ENCODE measurements around the gene SEM1. TPM values are rescaled to one million over a fixed set of nuclear protein-coding genes. Genes with fewer than 3 reads are reported as not detected.

The SEM1 gene
- polyA plus RNA-seq, 1 experiment, result 153 TPM

- TF ChIP-seq CTCF (IDR thresholded peaks at IDR 0.05; ENCODE audit: low read depth, low read length), result no peak
- H3K27me3 ChIP-seq (ENCODE audit: control insufficient read depth, insufficient read depth, low read length), result no peaks in the 10 kb centered on the region
- no peak for DNase-seq (ENCODE audit: low read depth, low spot score)
- CTCF ChIA-PET, result no interaction called here
- no peak overlapping the region for H3K27ac ChIP-seq (ENCODE audit: low read depth, low read length)
- no peaks in the 10 kb centered on the region for H3K9me3 ChIP-seq (ENCODE audit: control insufficient read depth, insufficient read depth, low read length)
- POLR2A ChIA-PET, result no interaction called here
- H3K4me3 ChIP-seq (ENCODE audit: low read depth, low read length), result no peak overlapping the region
Measured at GRCh38 chr7:96658022-96658412, 51.6 kb downstream of the SEM1 start.

GRCh38 chr7:96657347-96658021 is 52.2 kb downstream of the SEM1 start:
- no peaks in the 10 kb centered on the region for H3K27me3 ChIP-seq (ENCODE audit: control insufficient read depth, insufficient read depth, low read length)
- DNase-seq (ENCODE audit: low read depth, low spot score), result no peak
- H3K9me3 ChIP-seq (ENCODE audit: control insufficient read depth, insufficient read depth, low read length), result no peaks in the 10 kb centered on the region
- ChIA-PET CTCF (no interaction called here), POLR2A (no interaction called here)
- no peak overlapping the region for H3K27ac ChIP-seq (ENCODE audit: low read depth, low read length)
- no peak overlapping the region for H3K4me3 ChIP-seq (ENCODE audit: low read depth, low read length)
- TF ChIP-seq CTCF (IDR thresholded peaks at IDR 0.05; ENCODE audit: low read depth, low read length), result no peak

GRCh38 chr7:96655956-96656355 is 53.7 kb downstream of the SEM1 start:
- Histone ChIP-seq H3K9me3 (ENCODE audit: control insufficient read depth, insufficient read depth, low read length) (no peaks in the 10 kb centered on the region), H3K27ac (ENCODE audit: low read depth, low read length) (no peak overlapping the region), H3K27me3 (ENCODE audit: control insufficient read depth, insufficient read depth, low read length) (no peaks in the 10 kb centered on the region), H3K4me3 (ENCODE audit: low read depth, low read length) (no peak overlapping the region)
- CTCF ChIA-PET, result no interaction called here
- POLR2A ChIA-PET, result no interaction called here
- no peak for DNase-seq (ENCODE audit: low read depth, low spot score)
- no peak for TF ChIP-seq CTCF (IDR thresholded peaks at IDR 0.05; ENCODE audit: low read depth, low read length)

- Histone ChIP-seq H3K27ac (ENCODE audit: low read depth, low read length) (no peak overlapping the region), H3K4me3 (ENCODE audit: low read depth, low read length) (no peak overlapping the region), H3K27me3 (ENCODE audit: control insufficient read depth, insufficient read depth, low read length) (no peaks in the 10 kb centered on the region), H3K9me3 (ENCODE audit: control insufficient read depth, insufficient read depth, low read length) (no peaks in the 10 kb centered on the region)
- DNase-seq (ENCODE audit: low read depth, low spot score), result no peak
- TF ChIP-seq CTCF (IDR thresholded peaks at IDR 0.05; ENCODE audit: low read depth, low read length), result no peak
- ChIA-PET POLR2A (interaction anchor here (0.6 kb wide), 1 partner anchor 463 kb away, joined by 3 read pairs; the partner anchor contains the start of gene SDHAF3), CTCF (no interaction called here)
Measured at GRCh38 chr7:96654630-96655188, 54.9 kb downstream of the SEM1 start.

GRCh38 chr7:96649981-96650380 is 59.7 kb downstream of the SEM1 start:
- ChIA-PET POLR2A (no interaction called here), CTCF (no interaction called here)
- Histone ChIP-seq H3K9me3 (ENCODE audit: control insufficient read depth, insufficient read depth, low read length) (no peaks in the 10 kb centered on the region), H3K27ac (ENCODE audit: low read depth, low read length) (no peak overlapping the region), H3K27me3 (ENCODE audit: control insufficient read depth, insufficient read depth, low read length) (no peaks in the 10 kb centered on the region), H3K4me3 (ENCODE audit: low read depth, low read length) (no peak overlapping the region)
- no peak for TF ChIP-seq CTCF (IDR thresholded peaks at IDR 0.05; ENCODE audit: low read depth, low read length)
- no peak for DNase-seq (ENCODE audit: low read depth, low spot score)
